Liver (tissue), 9 donors: Measurements from ENCODE around the gene GXYLT2. TPM values are rescaled to one million over a fixed set of nuclear protein-coding genes. Genes with fewer than 3 reads are reported as not detected.
"Not testable (repeated sequence)": the region's sequence is repeated elsewhere in the genome, so short reads cannot be mapped to it uniquely, and the experiment has no call there.

ENCODE experiments used
- DNase-seq: peaks from one replicate; pipeline ENCODE4 v3.0.0-alpha.2; 2017; ENCODE audit warnings: low spot score
- H3K27ac ChIP-seq, 2 donors: one replicate each; pipeline ENCODE4 v1.7.0; 2013; ENCODE audit warnings: inconsistent platforms in 2 of 2, low read length in 2 of 2, control low read depth in 1 of 2, low read depth in 1 of 2, mild to moderate bottlenecking in 1 of 2
- H3K27me3 ChIP-seq, 4 donors: one replicate each; pipeline versions ENCODE4 v1.6.1 to v1.7.0; 2013; ENCODE audit warnings: low read length in 3 of 4, inconsistent platforms in 1 of 4, mild to moderate bottlenecking in 1 of 4, moderate library complexity in 1 of 4; ENCODE audit not compliant: control insufficient read depth in 4 of 4, insufficient read depth in 4 of 4
- H3K36me3 ChIP-seq, 4 donors: one replicate each; pipeline versions ENCODE4 v1.6.1 to v1.7.0; 2013; ENCODE audit warnings: low read length in 3 of 4, mild to moderate bottlenecking in 3 of 4, low read depth in 1 of 4, moderate library complexity in 1 of 4; ENCODE audit not compliant: control insufficient read depth in 4 of 4, insufficient read depth in 3 of 4
- H3K4me1 ChIP-seq, 4 donors: one replicate each; pipeline versions ENCODE4 v1.6.1 to v1.7.0; 2013; ENCODE audit warnings: low read length in 3 of 4, mild to moderate bottlenecking in 3 of 4, moderate library complexity in 1 of 4; ENCODE audit not compliant: control insufficient read depth in 4 of 4, insufficient read depth in 4 of 4
- H3K4me3 ChIP-seq, 3 donors: one replicate each; pipeline versions ENCODE4 v1.6.1 to v1.7.0; 2013; ENCODE audit warnings: low read length in 3 of 3, control low read depth in 1 of 3, low read depth in 1 of 3, mild to moderate bottlenecking in 1 of 3
- H3K9ac ChIP-seq, 2 donors: one replicate each; pipeline ENCODE4 v1.7.0; 2013; ENCODE audit warnings: low read length in 2 of 2, mild to moderate bottlenecking in 2 of 2, moderate library complexity in 2 of 2, control low read depth in 1 of 2, low read depth in 1 of 2
- H3K9me3 ChIP-seq, 4 donors: one replicate each; pipeline versions ENCODE4 v1.6.1 to v1.7.0; 2013; ENCODE audit warnings: low read length in 3 of 4; ENCODE audit not compliant: control insufficient read depth in 4 of 4
- EGR1 ChIP-seq, 2 donors: IDR thresholded peaks; 2 replicates each; pipeline ENCODE4 v1.6.1; 2016 to 2018; ENCODE audit warnings: antibody characterized with exemption in 2 of 2, low read depth in 2 of 2
- FOXA1 ChIP-seq: IDR thresholded peaks from 2 replicates; pipeline ENCODE4 v1.6.1; 2016; ENCODE audit warnings: antibody characterized with exemption
- GABPA ChIP-seq, 2 donors: IDR thresholded peaks in 1 of 2; conservative IDR thresholded peaks in 1 of 2; 2 replicates each; pipeline ENCODE4 v1.6.1; 2016; ENCODE audit warnings: antibody characterized with exemption in 2 of 2, mild to moderate bottlenecking in 1 of 2, moderate library complexity in 1 of 2
- HNF4A ChIP-seq, 2 donors: conservative IDR thresholded peaks; 2 replicates each; pipeline ENCODE4 v1.6.1; 2016; ENCODE audit warnings: antibody characterized with exemption in 2 of 2, mild to moderate bottlenecking in 2 of 2
- HNF4G ChIP-seq: IDR thresholded peaks from 2 replicates; pipeline ENCODE4 v1.6.1; 2016; ENCODE audit warnings: antibody characterized with exemption
- JUND ChIP-seq, 2 donors: IDR thresholded peaks; 2 replicates each; pipeline ENCODE4 v1.6.1; 2016; ENCODE audit warnings: antibody characterized with exemption in 2 of 2
- NR2F2 ChIP-seq: IDR thresholded peaks from 2 replicates; pipeline ENCODE4 v1.6.1; 2016; ENCODE audit warnings: antibody characterized with exemption
- SP1 ChIP-seq: IDR thresholded peaks from 2 replicates; pipeline ENCODE4 v1.6.1; 2018; ENCODE audit warnings: antibody characterized with exemption, mild to moderate bottlenecking
- WGBS: extraction: QIAGEN DNeasy Blood & Tissue Kit; methylation state at CpG from one replicate; pipeline ENCODE4 v1.1.7; 2013; 5-methylcytosine and 5-hydroxymethylcytosine counted together
- polyA plus RNA-seq, 2 donors: library from polyadenylated mRNA; stranded (reverse) in 1 of 2; unstranded in 1 of 2; fragments of 200-250 nt in 1 of 2; fragments of >200 nt in 1 of 2; fragmentation: Nextera tagmentation in 1 of 2; extraction: Ambion mirVana in 1 of 2; gene quantifications; one replicate each; pipeline versions ENCODE4 v1.2.1 to v1.2.3, GENCODE V29; 2013 to 2015
- total RNA-seq, 2 donors: library from RNA; depleted of rRNA; stranded (reverse); fragments of >200 nt; gene quantifications; one replicate each; pipeline ENCODE4 v1.2.3, GENCODE V29; 2014
- TF ChIP-seq, protein P1 (sequence below): IDR thresholded peaks from 2 replicates; pipeline ENCODE4 v1.6.1; 2016; ENCODE audit warnings: antibody characterized with exemption
- TF ChIP-seq, protein P2 (sequence below): fragments of 150-350 bp; IDR thresholded peaks from 2 replicates; pipeline ENCODE4 v1.5.1; 2017; ENCODE audit warnings: improper control_type of control experiment, low read depth, low read length; ENCODE audit not compliant: missing input control
- TF ChIP-seq, protein P3 (sequence below): IDR thresholded peaks from 2 replicates; pipeline ENCODE4 v1.6.1; 2016; ENCODE audit warnings: antibody characterized with exemption
- donor health status: healthy.
- donor health status: healthy.
- donor health status: healthy.
- donor health status: healthy.
- donor health status: healthy.

Gene GXYLT2
- total and polyA plus RNA-seq, 4 donors, result 0.06 to 0.98 (median 0.10) TPM

DNA sequence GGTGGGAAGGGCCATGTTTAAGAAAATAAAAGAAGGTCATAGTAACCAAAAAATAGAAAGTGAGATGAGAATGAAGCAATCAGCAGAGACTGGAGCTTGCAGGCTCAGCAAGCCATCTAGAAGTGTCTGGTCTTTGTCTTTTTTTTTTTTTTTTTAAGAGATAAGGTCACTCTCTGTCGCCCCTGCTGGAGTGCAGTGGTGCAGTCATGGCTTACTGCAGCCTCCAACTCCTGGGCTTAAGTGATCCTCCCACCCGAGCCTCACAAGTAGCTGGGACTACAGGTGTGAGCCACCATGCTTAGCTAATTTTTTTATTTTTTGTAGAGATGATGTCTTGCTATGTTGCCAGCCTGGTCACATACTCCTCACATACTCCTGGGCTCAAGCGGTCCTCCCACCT is 36.2 kb downstream of the GXYLT2 start:
- no peaks in the 10 kb centered on the region for H3K36me3 ChIP-seq
- WGBS, result 89% methylated on average over 3 of the region's 3 CpGs
- no peak overlapping the region for H3K4me3 ChIP-seq
- no peak for DNase-seq
- H3K9ac ChIP-seq, result no peak overlapping the region
- TF ChIP-seq HNF4G, result no peak
- no peak for TF ChIP-seq GABPA (IDR thresholded peaks at IDR 0.05 in 1 of 2, conservative IDR thresholded peaks at IDR 0.05 in 1 of 2)
- no peak for TF ChIP-seq FOXA1
- no peak for TF ChIP-seq JUND (IDR thresholded peaks at IDR 0.05)
- TF ChIP-seq NR2F2, result no peak
- TF ChIP-seq, protein P1, sequence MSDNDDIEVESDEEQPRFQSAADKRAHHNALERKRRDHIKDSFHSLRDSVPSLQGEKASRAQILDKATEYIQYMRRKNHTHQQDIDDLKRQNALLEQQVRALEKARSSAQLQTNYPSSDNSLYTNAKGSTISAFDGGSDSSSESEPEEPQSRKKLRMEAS, result no peak
- H3K27me3 ChIP-seq, result no peaks in the 10 kb centered on the region
- H3K27ac ChIP-seq, result no peak overlapping the region
- no peaks in the 10 kb centered on the region for H3K9me3 ChIP-seq
- no peaks in the 10 kb centered on the region for H3K4me1 ChIP-seq

DNA sequence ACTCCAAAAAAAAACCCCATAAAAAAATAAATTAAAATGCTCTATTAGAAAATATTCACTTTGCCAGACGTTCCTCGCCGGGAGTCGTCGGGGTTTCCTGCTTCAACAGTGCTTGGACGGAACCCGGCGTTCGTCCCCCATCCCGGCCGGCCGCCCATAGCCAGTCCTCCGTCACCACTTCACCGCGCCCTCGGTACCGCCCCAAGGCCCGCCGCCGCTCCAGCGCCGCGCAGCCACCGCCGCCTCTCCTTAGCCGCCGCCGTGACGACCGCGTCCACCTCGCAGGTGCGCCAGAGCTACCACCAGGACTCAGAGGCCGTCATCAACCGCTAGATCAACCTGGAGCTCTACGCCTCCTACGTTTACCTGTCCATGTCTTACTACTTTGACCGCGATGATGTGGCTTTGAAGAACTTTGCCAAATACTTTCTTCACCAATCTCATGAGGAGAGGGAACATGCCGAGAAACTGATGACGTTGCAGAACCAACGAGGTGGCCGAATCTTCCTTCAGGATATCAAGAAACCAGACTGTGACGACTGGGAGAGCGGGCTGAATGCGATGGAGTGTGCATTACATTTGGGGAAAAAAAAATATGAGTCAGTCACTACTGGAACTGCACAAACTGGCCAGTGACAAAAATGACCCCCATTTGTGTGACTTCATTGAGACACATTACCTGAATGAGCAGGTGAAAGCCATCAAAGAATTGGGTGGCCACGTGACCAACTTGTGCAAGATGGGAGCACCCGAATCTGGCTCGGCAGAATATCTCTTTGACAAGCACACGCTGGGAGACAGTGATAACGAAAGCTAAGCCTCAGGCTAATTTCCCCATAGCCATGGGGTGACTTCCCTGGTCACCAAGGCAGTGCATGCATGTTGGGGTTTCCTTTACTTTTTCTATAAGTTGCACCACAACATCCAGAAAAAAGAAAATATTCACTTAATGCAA is 41.2 kb downstream of the GXYLT2 start:
- not testable (repeated sequence) for H3K9ac ChIP-seq, DNase-seq, H3K27me3 ChIP-seq, H3K4me1 ChIP-seq, H3K27ac ChIP-seq, H3K36me3 ChIP-seq, H3K4me3 ChIP-seq, H3K9me3 ChIP-seq
- 80% methylated on average over 51 of the region's 51 CpGs for WGBS

DNA sequence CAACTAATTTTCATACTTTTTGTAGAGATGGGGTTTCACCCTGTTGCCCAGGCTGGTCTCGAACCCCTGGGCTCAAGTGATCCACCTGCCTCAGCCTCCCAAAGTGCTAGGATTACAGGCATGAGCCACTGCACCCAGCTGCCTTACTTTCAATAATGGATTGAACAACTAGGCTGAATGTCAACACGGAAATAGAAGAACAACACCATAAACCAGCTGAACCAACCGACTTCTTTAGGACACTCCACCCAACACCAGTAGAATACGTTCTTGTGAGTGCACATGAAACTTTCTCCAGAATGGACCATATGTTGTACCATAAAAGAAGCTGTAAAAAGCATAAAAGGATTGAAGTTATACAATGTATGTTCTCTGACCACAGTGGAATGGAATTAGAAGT is 42.9 kb downstream of the GXYLT2 start:
- no peaks in the 10 kb centered on the region for H3K27me3 ChIP-seq
- H3K27ac ChIP-seq, result no peak overlapping the region
- no peak overlapping the region for H3K4me3 ChIP-seq
- WGBS, result 92% methylated on average over 4 of the region's 4 CpGs
- H3K36me3 ChIP-seq, result no peaks in the 10 kb centered on the region
- no peaks in the 10 kb centered on the region for H3K9me3 ChIP-seq
- no peak overlapping the region for H3K9ac ChIP-seq
- no peak for DNase-seq
- H3K4me1 ChIP-seq, result no peaks in the 10 kb centered on the region
- TF ChIP-seq, protein P1, result no peak
- TF ChIP-seq, protein P2, sequence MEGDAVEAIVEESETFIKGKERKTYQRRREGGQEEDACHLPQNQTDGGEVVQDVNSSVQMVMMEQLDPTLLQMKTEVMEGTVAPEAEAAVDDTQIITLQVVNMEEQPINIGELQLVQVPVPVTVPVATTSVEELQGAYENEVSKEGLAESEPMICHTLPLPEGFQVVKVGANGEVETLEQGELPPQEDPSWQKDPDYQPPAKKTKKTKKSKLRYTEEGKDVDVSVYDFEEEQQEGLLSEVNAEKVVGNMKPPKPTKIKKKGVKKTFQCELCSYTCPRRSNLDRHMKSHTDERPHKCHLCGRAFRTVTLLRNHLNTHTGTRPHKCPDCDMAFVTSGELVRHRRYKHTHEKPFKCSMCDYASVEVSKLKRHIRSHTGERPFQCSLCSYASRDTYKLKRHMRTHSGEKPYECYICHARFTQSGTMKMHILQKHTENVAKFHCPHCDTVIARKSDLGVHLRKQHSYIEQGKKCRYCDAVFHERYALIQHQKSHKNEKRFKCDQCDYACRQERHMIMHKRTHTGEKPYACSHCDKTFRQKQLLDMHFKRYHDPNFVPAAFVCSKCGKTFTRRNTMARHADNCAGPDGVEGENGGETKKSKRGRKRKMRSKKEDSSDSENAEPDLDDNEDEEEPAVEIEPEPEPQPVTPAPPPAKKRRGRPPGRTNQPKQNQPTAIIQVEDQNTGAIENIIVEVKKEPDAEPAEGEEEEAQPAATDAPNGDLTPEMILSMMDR, result no peak
- no peak for TF ChIP-seq NR2F2
- TF ChIP-seq EGR1 (IDR thresholded peaks at IDR 0.05; ENCODE audit: low read depth in 2 of 2), result no peak
- TF ChIP-seq, protein P3, sequence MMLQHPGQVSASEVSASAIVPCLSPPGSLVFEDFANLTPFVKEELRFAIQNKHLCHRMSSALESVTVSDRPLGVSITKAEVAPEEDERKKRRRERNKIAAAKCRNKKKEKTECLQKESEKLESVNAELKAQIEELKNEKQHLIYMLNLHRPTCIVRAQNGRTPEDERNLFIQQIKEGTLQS, result no peak
- TF ChIP-seq GABPA (IDR thresholded peaks at IDR 0.05 in 1 of 2, conservative IDR thresholded peaks at IDR 0.05 in 1 of 2), result no peak
- TF ChIP-seq SP1, result no peak
- no peak for TF ChIP-seq HNF4A (conservative IDR thresholded peaks at IDR 0.05)
- no peak for TF ChIP-seq HNF4G
